ENCODE measurements around the gene RNPEPL1.
"Not testable (repeated sequence)": the region's sequence is repeated elsewhere in the genome, so short reads cannot be mapped to it uniquely, and the experiment has no call there.

The RNPEPL1 gene

GRCh38 chr2:240603081-240603835 is 35.0 kb downstream of the RNPEPL1 start:
- in situ Hi-C loops (cut with HindIII; ENCODE audit: low sequenced_read_pairs) = no loop called here

GRCh38 chr2:240603846-240604245 is 35.6 kb downstream of the RNPEPL1 start:
- in situ Hi-C loops (cut with HindIII; ENCODE audit: low sequenced_read_pairs) = no loop called here

DNA sequence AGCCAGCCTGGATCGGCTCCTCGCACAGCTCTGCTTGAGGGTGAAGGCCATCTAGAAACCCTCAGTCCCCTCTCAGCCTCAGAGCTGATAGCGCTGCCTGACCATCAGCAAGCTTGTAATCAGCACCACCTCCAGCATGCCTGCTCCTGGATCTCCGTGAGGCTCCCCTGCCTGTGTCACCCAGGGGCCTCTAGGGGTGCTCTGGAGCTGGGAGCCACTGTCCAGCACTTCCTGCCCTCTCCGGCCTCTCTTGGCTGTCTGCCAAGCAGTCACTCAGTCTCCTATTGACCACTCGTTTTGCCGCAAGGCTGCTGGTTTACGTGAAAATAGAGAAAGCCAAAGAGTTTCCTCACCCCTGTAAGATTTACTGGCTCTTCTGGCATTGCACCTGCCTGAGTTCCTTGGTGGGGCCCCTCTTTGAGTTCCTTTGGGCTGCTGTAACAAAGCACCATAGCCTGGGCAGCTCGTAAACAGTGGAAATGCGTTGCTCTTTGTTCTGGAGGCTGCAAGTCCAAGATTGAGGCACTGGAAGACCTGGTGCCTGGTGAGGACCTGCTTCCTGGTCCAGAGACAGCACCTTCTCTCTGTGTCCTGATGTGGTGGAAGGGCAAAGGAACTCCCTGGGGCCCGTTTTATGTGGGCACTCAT is 36.1 kb downstream of the RNPEPL1 start:
- in situ Hi-C loops (cut with HindIII; ENCODE audit: low sequenced_read_pairs) = no loop called here

DNA sequence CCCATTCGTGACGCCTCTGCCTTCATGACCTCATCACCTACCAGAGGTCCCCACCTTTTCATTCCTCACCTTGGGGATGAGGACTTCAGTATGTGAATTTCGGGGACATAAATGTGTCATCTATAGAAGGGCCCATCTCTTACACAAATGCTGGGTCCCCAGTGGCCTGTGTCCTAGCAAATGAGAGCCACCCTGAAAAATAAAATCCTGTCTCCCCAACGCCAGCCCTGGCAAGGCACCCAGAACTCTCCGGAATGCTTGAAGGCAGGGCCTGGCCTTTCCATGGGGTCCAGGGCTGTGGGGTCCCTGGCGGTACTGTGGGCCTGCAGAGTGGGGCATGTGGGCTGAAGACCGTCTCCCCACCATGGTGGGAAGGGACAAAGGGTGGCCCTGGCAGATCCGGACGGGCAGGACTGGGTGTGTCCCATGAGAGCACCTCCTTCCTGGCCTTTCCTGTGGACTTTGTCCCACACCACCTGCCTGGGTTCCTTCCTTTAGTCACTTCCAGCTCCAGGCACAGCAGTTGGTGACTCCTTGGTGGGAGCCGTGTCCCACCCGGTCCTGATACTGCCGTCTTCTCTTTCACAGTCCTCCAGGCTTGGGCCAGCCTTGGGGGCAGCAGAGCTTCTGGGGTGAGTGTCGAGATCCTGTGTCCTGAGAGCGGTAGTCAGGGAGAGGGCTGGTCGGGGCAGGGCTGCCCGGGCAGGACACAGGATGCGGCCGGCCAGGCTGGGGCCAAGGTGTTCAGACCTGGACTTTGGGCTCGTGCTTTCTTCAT is 36.8 kb downstream of the RNPEPL1 start:
- in situ Hi-C loops (cut with HindIII; ENCODE audit: low sequenced_read_pairs) = no loop called here

GRCh38 chr2:240605867-240606743 is 37.8 kb downstream of the RNPEPL1 start:
- in situ Hi-C loops (cut with HindIII; ENCODE audit: low sequenced_read_pairs) = no loop called here

DNA sequence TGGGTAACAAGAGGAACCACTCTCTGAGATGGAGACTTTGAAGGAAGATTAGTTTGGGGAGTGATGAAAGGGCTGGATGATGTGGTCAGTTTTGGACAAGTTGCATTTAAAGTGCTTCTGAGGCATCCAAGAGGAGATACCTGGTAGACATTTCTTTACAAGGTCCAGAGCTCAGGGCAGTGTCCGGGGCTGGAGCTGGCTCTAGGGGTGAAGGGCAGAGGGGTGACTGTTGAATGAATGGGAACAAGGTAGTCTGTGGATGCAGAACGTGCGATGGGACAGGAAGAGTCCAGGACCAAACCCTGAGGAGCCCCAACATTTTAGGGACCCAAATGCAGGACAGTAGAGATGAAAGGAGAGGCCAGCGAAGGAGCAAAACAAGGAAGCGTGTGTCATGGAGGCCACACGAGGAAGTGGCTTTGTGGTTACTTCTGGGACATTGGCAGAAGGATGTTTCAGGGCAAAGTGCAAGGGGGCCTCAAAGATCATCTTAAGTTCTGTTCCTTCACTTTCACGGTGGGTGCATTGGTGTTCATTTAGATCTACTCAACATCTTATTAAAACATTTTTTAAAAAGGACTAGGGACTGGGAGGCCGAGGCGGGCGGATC is 43.4 kb downstream of the RNPEPL1 start:
- in situ Hi-C loops (cut with HindIII; ENCODE audit: low sequenced_read_pairs) = no loop called here

DNA sequence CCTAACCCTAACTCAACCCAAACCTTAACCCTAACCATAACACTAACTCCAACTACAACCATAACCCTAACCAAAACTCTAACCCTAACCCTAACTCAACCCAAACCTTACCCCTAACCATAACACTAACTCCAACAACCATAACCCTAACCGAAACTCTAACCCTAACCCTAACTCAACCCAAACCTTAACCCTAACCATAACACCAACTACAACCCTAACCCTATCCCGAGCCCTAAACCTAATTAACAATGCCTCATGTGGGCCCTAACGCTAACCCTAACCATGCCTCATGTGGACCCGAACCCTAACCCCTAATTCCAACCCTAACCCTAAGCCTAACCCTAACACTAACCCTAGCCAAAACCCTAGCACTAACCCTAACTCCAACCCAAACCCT is 45.5 kb downstream of the RNPEPL1 start:
- in situ Hi-C loops (cut with HindIII; ENCODE audit: low sequenced_read_pairs) = no loop called here

DNA sequence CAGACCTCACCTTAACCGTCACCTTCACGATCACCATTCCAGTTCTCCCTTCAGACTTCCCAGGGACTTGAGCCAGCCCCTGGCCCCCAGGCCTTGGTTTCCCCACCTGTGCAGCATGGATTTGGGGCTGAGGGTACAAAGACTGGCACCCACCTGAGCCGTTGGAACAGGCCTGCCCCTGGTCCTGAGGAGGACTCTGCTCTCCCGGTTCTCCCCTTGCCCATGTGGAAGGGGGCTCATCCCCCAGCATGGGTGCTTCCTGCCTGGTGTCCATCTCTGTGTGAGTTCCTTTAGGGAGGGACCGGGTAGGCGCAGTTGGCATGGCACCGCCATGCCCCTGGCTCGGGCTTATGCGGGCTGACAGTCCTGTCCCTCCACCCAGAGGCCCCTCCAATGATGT is 46.1 kb downstream of the RNPEPL1 start:
- in situ Hi-C loops (cut with HindIII; ENCODE audit: low sequenced_read_pairs) = no loop called here

GRCh38 chr2:240615396-240615795 is 47.1 kb downstream of the RNPEPL1 start:
- in situ Hi-C loops (cut with HindIII; ENCODE audit: low sequenced_read_pairs) = no loop called here

GRCh38 chr2:240615820-240616547 is 47.7 kb downstream of the RNPEPL1 start:
- in situ Hi-C loops (cut with HindIII; ENCODE audit: low sequenced_read_pairs) = no loop called here

DNA sequence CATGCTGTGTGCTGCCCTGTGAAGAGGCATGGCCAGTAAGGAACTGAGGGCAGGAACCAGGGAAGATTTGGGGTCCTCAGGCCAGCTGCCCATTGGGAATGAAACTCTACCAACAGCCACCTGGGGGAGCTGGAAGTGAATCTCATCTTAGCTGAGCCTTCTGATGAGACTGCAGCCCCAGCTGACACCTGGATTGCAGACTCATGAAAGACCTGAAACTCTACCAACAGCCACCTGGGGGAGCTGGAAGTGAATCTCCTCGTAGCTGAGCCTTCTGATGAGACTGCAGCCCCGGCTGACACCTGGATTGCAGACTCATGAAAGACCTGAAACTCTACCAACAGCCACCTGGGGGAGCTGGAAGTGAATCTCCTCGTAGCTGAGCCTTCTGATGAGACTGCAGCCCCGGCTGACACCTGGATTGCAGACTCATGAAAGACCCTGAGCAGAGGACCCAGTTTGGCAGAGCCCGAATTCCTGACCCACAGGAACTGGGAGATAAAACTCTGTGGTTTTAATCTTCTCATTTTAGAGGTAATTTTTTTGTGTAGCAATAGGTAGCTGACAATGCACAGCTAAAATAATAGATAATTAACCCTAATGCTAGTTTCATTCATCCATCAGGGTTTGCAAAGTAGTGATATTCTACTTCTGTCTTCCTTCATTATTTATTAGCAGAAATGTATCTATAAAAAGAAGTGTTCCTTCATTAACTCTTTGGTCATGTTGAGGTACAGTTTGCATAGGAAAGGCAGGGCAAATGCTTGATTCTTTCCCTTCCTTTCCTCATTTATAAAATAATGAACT is 48.8 kb downstream of the RNPEPL1 start:
- in situ Hi-C loops (cut with HindIII; ENCODE audit: low sequenced_read_pairs) = not testable (repeated sequence)

DNA sequence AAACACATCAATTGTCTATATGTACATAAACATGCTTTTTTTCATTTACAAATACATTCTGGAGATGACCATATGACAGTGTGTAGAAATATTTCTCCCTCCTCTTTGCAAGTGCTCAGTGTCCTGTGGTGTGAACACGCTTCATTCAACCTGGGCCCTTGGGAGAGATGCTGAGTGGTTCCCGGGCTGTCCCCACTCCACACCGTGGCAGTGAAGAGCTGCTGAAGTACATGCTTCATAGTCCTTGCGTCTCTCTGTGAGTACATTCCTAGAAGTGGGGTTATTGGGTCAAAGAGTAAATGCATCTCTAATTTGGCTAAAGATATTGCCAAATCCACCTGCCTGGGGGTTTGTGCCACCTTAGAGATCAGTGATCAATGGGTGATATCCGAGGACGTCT is 50.5 kb downstream of the RNPEPL1 start:
- in situ Hi-C loops (cut with HindIII; ENCODE audit: low sequenced_read_pairs) = no loop called here

DNA sequence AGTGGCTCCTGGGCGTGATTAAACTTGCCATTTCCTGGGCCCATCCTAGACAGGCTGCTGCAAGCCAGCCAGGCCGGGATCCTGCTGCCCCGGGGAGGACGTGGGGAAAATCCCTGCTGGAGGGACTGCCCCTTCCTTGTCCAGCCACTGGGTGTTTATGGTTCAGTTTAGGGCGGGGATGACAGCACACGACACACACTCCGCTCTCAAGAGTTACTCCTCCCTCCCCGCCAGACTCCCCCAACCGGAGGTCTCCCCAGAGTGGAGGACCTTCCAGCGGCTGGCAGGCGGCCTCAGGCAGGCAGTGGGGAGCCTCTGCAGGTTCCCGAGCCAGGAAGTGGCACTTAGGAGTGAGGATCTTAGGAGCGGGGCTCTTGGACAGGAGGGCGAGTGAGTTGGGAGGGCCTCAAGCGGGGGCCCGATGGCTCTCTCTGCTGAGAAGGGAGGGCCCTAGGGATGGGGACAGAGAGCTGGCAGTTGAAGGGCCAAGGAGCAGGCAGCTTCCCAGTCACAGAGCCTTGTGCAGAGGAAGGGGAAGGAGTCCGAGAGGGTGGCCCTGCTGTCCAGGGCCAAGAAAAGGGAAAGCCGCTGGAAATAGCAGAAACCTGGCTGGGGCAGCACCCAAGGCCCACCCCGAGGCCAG is 51.3 kb downstream of the RNPEPL1 start:
- in situ Hi-C loops (cut with HindIII; ENCODE audit: low sequenced_read_pairs) = no loop called here

- in situ Hi-C loops (cut with HindIII; ENCODE audit: low sequenced_read_pairs) = no loop called here
Observed at GRCh38 chr2:240620149-240620731, 52.0 kb downstream of the RNPEPL1 start.

DNA sequence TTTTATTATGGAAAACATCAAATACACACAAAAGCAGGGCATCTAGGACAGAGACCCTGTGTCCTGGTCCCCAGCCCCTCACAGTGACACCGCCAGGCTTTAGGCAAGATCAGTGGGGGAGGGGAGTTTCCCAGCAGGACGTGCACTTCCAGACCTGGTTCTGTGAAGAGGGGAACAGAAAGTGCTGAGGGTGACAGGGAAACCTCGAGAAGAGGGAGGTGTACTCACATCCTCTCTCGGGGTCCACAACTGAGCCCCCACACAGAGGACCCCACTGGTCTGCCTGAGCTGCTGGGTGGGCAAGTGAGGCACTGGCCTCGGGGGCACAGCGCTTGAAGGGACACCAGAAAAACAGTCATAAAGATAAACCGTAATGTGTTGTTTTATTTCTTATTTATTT is 52.6 kb downstream of the RNPEPL1 start:
- in situ Hi-C loops (cut with HindIII; ENCODE audit: low sequenced_read_pairs) = no loop called here

GRCh38 chr2:240622060-240622411 is 53.8 kb downstream of the RNPEPL1 start:
- in situ Hi-C loops (cut with HindIII; ENCODE audit: low sequenced_read_pairs) = no loop called here

- in situ Hi-C loops (cut with HindIII; ENCODE audit: low sequenced_read_pairs) = no loop called here
Observed at GRCh38 chr2:240622531-240623235, 54.4 kb downstream of the RNPEPL1 start.

All from DLD1 (cell line).